Activated CD8-positive, alpha-beta T cell treated with anti-CD3 and anti-CD28 coated beads for 36 hours (primary cell): Measurements from ENCODE around the gene ERVW-1. TPM values are rescaled to one million over a fixed set of nuclear protein-coding genes. Genes with fewer than 3 reads are reported as not detected.
"Not testable (repeated sequence)": the region's sequence is repeated elsewhere in the genome, so short reads cannot be mapped to it uniquely, and the experiment has no call there.

Experiments
- ATAC-seq: fragments of 200-7000 bp; cut with Tn5 transposase; one replicate; pipeline ENCODE4 v1.10.0; 2021; ENCODE audit warnings: mild to moderate bottlenecking, moderate library complexity
- CTCF ChIA-PET: fragments of 350-600 bp; sonication (Branson Sonifier 250); formaldehyde crosslinking; loops from one replicate; lab custom pipeline; 2021; ENCODE audit warnings: antibody characterized with exemption; lab: Charles Lee
- POLR2A ChIA-PET: fragments of 350-600 bp; sonication (Branson Sonifier 250); formaldehyde crosslinking; loops from one replicate; lab custom pipeline; 2021; ENCODE audit warnings: antibody characterized with exemption; lab: Charles Lee
- DNase-seq: peaks from one replicate; pipeline ENCODE4 v3.0.0-alpha.2; 2020
- H3K27ac Mint-ChIP-seq: one replicate; pipeline ENCODE4 v1.8.0; 2021; ENCODE audit warnings: mild to moderate bottlenecking, mixed read lengths
- H3K27me3 Mint-ChIP-seq: one replicate; pipeline ENCODE4 v1.8.0; 2021; ENCODE audit warnings: mixed read lengths
- H3K36me3 Mint-ChIP-seq: one replicate; pipeline ENCODE4 v1.8.0; 2021; ENCODE audit warnings: low read depth, mixed read lengths
- H3K4me1 Mint-ChIP-seq: one replicate; pipeline ENCODE4 v1.8.0; 2021; ENCODE audit warnings: low read depth, mixed read lengths
- H3K4me3 Mint-ChIP-seq: one replicate; pipeline ENCODE4 v1.8.0; 2021; ENCODE audit warnings: mild to moderate bottlenecking, moderate library complexity, mixed read lengths
- H3K9me3 Mint-ChIP-seq: one replicate; pipeline ENCODE4 v1.8.0; 2021; ENCODE audit warnings: mixed read lengths
- CTCF ChIP-seq: fragments of 200-600 bp; IDR thresholded peaks from one replicate; pipeline ENCODE4 v1.8.0; 2022; ENCODE audit warnings: antibody characterized with exemption, mild to moderate bottlenecking
- intact Hi-C: fragments of 100-400 bp; cut with micrococcal nuclease; formaldehyde crosslinking; loops from one replicate; pipeline ENCODE4 v1.10.0; 2022
- total RNA-seq, 2 experiments: library from RNA; stranded (reverse); gene quantifications; one replicate each; pipeline ENCODE4 v1.2.3, GENCODE V29; 2021

ERVW-1 gene
- not detected for total RNA-seq

- H3K27ac Mint-ChIP-seq, H3K27me3 Mint-ChIP-seq, DNase-seq, intact Hi-C loops, H3K36me3 Mint-ChIP-seq, POLR2A ChIA-PET, H3K4me1 Mint-ChIP-seq, H3K4me3 Mint-ChIP-seq, H3K9me3 Mint-ChIP-seq, ATAC-seq: not testable (repeated sequence)
- CTCF ChIA-PET: interaction anchor here (0.9 to 1.0 kb wide), 2 partner anchors 8 to 30 kb away, joined by 3 to 4 read pairs; partner anchors contain the start of gene GATAD1
These were observed at the start of gene ERVW-1 for GRCh38 chr7:92477681-92478080. Gene ERVW-1 (minus strand): TSS chr7:92477946. CDS start chr7:92470381, 7,565 bp downstream.

- ATAC-seq (no peak), DNase-seq (no peak)
- intact Hi-C loops: no loop called here
- H3K4me1 Mint-ChIP-seq: peaks cover 11% of the 10 kb centered on the region
- H3K9me3 Mint-ChIP-seq: no peaks in the 10 kb centered on the region
- H3K27ac Mint-ChIP-seq: no peak overlapping the region
- POLR2A ChIA-PET: no interaction called here
- CTCF ChIA-PET: no interaction called here
- H3K36me3 Mint-ChIP-seq: no peaks in the 10 kb centered on the region
- TF ChIP-seq CTCF: no peak
- no peak overlapping the region for H3K4me3 Mint-ChIP-seq
- H3K27me3 Mint-ChIP-seq: no peaks in the 10 kb centered on the region
These were observed 45.4 kb upstream of the ERVW-1 start for GRCh38 chr7:92523110-92523509.

- H3K36me3 Mint-ChIP-seq: peaks cover 7% of the 10 kb centered on the region
These were observed 42.3 kb upstream of the ERVW-1 start for GRCh38 chr7:92520024-92520423.

GRCh38 chr7:92517631-92518030 is 39.9 kb upstream of the ERVW-1 start:
- no peaks in the 10 kb centered on the region for H3K9me3 Mint-ChIP-seq
- H3K4me3 Mint-ChIP-seq: no peak overlapping the region
- no peak for TF ChIP-seq CTCF
- ATAC-seq: no peak
- intact Hi-C loops: no loop called here
- H3K27me3 Mint-ChIP-seq: no peaks in the 10 kb centered on the region
- peaks cover 8% of the 10 kb centered on the region for H3K4me1 Mint-ChIP-seq
- peaks cover 9% of the 10 kb centered on the region for H3K36me3 Mint-ChIP-seq
- ChIA-PET CTCF (no interaction called here), POLR2A (no interaction called here)
- no peak for DNase-seq
- peak overlapping the region; percentile 72 for H3K27ac Mint-ChIP-seq

More at GRCh38 chr7:92520024-92520423, 42.3 kb upstream of the ERVW-1 start:
- ATAC-seq (no peak), DNase-seq (no peak)
- intact Hi-C loops: no loop called here
- Mint-ChIP-seq H3K4me1 (peaks cover 8% of the 10 kb centered on the region), H3K4me3 (no peak overlapping the region), H3K27ac (no peak overlapping the region), H3K27me3 (no peaks in the 10 kb centered on the region), H3K9me3 (no peaks in the 10 kb centered on the region)
- ChIA-PET CTCF (no interaction called here), POLR2A (no interaction called here)
- no peak for TF ChIP-seq CTCF

- peaks cover 9% of the 10 kb centered on the region for H3K36me3 Mint-ChIP-seq
- DNase-seq (no peak), ATAC-seq (no peak)
- peaks cover 8% of the 10 kb centered on the region for H3K4me1 Mint-ChIP-seq
- H3K27me3 Mint-ChIP-seq: no peaks in the 10 kb centered on the region
- POLR2A ChIA-PET: no interaction called here
- CTCF ChIA-PET: interaction anchor here (1.0 to 1.2 kb wide), 2 partner anchors 22 to 66 kb away, joined by 3 read pairs; partner anchors contain the start of gene GATAD1
- no peaks in the 10 kb centered on the region for H3K9me3 Mint-ChIP-seq
- intact Hi-C loops: no loop called here
- no peak overlapping the region for H3K27ac Mint-ChIP-seq
- no peak for TF ChIP-seq CTCF
- H3K4me3 Mint-ChIP-seq: no peak overlapping the region
These were observed 35.6 kb upstream of the ERVW-1 start for GRCh38 chr7:92513167-92513902.
